ENCODE results near the gene NSUN2. TPM values are rescaled to one million over a fixed set of nuclear protein-coding genes. Genes with fewer than 3 reads are reported as not detected.

Gene NSUN2
- total RNA-seq, 4 donors from 2014 or later, result 34.1 to 49.6 (median 41.9) TPM

GRCh38 chr5:6584101-6584645 lies 48.7 kb downstream of the NSUN2 start:
- no peaks in the 10 kb centered on the region for H3K27me3 ChIP-seq
- H3K36me3 ChIP-seq, result no peaks in the 10 kb centered on the region
- no peak overlapping the region for H3K4me3 ChIP-seq (replicated peaks in 1 of 3)
- intact Hi-C loops (cut with DNase I), result no loop called here
- no peaks in the 10 kb centered on the region for H3K9me3 ChIP-seq
- TF ChIP-seq POLR2A (IDR thresholded peaks at IDR 0.05), result no peak
- TF ChIP-seq, protein P1, sequence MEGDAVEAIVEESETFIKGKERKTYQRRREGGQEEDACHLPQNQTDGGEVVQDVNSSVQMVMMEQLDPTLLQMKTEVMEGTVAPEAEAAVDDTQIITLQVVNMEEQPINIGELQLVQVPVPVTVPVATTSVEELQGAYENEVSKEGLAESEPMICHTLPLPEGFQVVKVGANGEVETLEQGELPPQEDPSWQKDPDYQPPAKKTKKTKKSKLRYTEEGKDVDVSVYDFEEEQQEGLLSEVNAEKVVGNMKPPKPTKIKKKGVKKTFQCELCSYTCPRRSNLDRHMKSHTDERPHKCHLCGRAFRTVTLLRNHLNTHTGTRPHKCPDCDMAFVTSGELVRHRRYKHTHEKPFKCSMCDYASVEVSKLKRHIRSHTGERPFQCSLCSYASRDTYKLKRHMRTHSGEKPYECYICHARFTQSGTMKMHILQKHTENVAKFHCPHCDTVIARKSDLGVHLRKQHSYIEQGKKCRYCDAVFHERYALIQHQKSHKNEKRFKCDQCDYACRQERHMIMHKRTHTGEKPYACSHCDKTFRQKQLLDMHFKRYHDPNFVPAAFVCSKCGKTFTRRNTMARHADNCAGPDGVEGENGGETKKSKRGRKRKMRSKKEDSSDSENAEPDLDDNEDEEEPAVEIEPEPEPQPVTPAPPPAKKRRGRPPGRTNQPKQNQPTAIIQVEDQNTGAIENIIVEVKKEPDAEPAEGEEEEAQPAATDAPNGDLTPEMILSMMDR (IDR thresholded peaks at IDR 0.05), result no peak
- 76 to 77% methylated on average over 6 of the region's 6 CpGs for WGBS, 2 donors
- no peak for DNase-seq
- H3K4me1 ChIP-seq, result peaks cover 0 to 4% of the 10 kb centered on the region in 2 donors
- no peak overlapping the region for H3K27ac ChIP-seq

DNA sequence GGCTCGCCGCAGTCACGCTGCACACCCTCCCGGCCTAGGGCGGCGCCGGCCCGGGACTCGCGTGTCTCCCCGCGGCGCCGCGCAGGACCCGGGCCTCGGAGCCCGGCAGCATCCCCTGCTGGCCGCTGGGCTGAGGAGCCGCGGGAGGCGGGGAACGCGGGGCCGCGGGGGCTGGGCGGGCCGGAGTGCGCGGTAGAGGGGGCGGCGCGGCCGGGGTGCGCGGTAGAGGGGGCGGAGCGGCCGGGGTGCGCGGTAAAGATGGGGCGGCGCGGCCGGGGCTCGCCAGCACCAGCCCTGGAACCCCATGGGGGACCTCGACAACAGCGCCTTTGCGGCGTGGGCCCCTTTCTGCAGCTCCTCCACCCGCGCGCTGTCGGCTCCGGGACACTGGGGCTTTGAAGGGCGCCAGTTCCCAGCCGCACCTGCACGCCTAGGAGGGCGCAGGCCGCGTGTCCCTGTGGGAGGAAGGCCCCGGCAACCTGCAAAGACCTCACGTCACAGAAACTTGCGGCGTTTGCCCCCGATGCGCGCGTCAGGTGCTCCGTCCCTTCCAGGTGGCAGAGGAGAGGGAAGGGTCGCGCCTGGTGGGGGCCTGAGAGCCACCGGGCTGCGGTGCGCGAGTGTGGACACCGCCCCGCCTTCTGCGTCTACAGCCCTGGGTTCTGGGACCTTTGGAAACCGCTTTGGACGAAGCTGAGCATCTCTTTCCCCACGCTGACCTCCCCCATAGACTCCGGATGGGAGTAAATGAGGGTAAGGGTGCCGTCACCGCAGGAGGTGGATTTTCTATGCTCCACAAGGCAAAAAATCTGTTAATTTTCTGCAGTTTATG lies 49.6 kb downstream of the NSUN2 start:
- H3K9me3 ChIP-seq, result no peaks in the 10 kb centered on the region
- H3K4me1 ChIP-seq, result peaks cover 0 to 4% of the 10 kb centered on the region in 2 donors
- intact Hi-C loops (cut with DNase I), result no loop called here
- H3K4me3 ChIP-seq (replicated peaks in 1 of 3), result no peak overlapping the region
- no peaks in the 10 kb centered on the region for H3K36me3 ChIP-seq
- DNase-seq, result peak; percentile 47 to 51
- TF ChIP-seq, protein P1 (IDR thresholded peaks at IDR 0.05), result peak in 3 of 6 experiments; percentile 31 to 69 (median 47)
- no peak for TF ChIP-seq POLR2A (IDR thresholded peaks at IDR 0.05)
- 19 to 33% methylated on average over 11 to 34 of the region's 85 CpGs for WGBS, 2 donors
- no peak overlapping the region for H3K27ac ChIP-seq
- H3K27me3 ChIP-seq, result no peaks in the 10 kb centered on the region

DNA sequence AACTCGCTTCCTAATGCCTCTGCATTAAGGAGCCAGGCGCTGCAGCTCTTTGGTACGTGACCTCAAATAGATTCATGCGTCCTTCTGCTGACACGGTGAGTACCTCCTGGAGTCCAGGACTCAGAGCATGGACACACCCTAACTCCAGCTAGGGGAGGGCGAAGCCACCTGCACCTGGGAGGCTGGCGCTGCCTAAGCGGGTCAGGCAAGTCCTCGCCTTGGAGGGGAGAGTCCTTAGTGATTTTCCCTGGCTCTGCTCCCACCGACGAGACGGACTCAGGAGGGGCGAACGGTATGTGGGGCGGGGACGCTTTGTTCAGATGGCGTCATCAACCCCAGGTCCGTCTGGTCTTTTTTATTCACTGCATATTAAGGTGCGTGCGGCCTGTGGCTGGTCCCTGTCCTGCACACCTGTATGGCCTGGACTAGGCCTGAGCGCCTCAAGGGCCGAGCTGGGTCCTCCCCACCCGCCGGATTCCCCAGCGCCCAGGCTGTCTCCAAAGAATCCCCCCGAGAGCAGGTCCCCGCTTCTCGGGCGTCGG lies 50.3 kb downstream of the NSUN2 start:
- peaks cover 0 to 4% of the 10 kb centered on the region in 2 donors for H3K4me1 ChIP-seq
- WGBS, 2 donors, result 50 to 68% methylated on average over 22 to 24 of the region's 30 CpGs
- peak in 1 of 2 donors; percentile 23 for DNase-seq
- H3K9me3 ChIP-seq, result no peaks in the 10 kb centered on the region
- no peaks in the 10 kb centered on the region for H3K36me3 ChIP-seq
- intact Hi-C loops (cut with DNase I), result no loop called here
- TF ChIP-seq, protein P1 (IDR thresholded peaks at IDR 0.05), result no peak
- TF ChIP-seq POLR2A (IDR thresholded peaks at IDR 0.05), result no peak
- H3K27me3 ChIP-seq, result no peaks in the 10 kb centered on the region
- H3K4me3 ChIP-seq (replicated peaks in 1 of 3), result no peak overlapping the region
- H3K27ac ChIP-seq, result no peak overlapping the region

GRCh38 chr5:6581559-6582426 lies 51.1 kb downstream of the NSUN2 start:
- no peak for TF ChIP-seq POLR2A (IDR thresholded peaks at IDR 0.05)
- TF ChIP-seq, protein P1 (IDR thresholded peaks at IDR 0.05), result no peak
- 81 to 83% methylated on average over 13 to 14 of the region's 14 CpGs for WGBS, 2 donors
- Histone ChIP-seq H3K27ac (no peak overlapping the region), H3K27me3 (no peaks in the 10 kb centered on the region), H3K4me3 (replicated peaks in 1 of 3) (no peak overlapping the region), H3K4me1 (peaks cover 1 to 7% of the 10 kb centered on the region in 2 donors), H3K9me3 (no peaks in the 10 kb centered on the region), H3K36me3 (no peaks in the 10 kb centered on the region)
- DNase-seq, result no peak
- intact Hi-C loops (cut with DNase I), result no loop called here

All from thyroid gland (tissue), 4 donors.